Gastroesophageal sphincter (tissue), 3 donors: ENCODE measurements around the gene SH3RF3.

Experiments
- POLR2A ChIP-seq, 2 donors: fragments of 450-650 bp; IDR thresholded peaks; one replicate each; pipeline ENCODE4 v1.6.1; 2017; ENCODE audit warnings: antibody characterized with exemption in 2 of 2, mild to moderate bottlenecking in 2 of 2, moderate library complexity in 1 of 2
- TF ChIP-seq, protein P1 (sequence below), 4 experiments: fragments of 200-600 bp in 2 of 4; fragments of 450-650 bp in 2 of 4; sonication (generic) in 1 of 4; IDR thresholded peaks; one replicate each; pipeline ENCODE4 v1.5.1; 2017 to 2019; ENCODE audit warnings: antibody characterized with exemption in 4 of 4, mild to moderate bottlenecking in 2 of 4, moderate library complexity in 2 of 4

DNA sequence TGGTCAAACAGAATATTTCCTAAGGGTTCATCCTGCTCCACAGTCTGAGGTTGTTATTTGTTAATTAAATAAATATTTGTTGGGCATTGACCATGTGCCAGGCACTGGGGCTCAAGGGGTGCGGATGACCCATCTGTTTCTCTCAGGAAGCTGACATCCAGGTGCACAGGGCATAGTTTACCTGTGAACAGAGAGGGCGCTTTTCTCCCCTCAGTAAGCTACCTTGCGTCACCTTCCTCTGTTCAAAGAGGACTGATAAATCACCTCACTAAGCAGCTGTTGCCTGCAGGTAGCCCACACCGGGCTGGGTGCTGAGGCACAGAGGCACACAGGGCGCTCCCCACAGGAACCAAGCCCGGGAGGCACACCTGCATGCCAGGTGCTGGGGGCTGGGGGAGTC is 41.6 kb downstream of the SH3RF3 start:
- TF ChIP-seq, protein P1, sequence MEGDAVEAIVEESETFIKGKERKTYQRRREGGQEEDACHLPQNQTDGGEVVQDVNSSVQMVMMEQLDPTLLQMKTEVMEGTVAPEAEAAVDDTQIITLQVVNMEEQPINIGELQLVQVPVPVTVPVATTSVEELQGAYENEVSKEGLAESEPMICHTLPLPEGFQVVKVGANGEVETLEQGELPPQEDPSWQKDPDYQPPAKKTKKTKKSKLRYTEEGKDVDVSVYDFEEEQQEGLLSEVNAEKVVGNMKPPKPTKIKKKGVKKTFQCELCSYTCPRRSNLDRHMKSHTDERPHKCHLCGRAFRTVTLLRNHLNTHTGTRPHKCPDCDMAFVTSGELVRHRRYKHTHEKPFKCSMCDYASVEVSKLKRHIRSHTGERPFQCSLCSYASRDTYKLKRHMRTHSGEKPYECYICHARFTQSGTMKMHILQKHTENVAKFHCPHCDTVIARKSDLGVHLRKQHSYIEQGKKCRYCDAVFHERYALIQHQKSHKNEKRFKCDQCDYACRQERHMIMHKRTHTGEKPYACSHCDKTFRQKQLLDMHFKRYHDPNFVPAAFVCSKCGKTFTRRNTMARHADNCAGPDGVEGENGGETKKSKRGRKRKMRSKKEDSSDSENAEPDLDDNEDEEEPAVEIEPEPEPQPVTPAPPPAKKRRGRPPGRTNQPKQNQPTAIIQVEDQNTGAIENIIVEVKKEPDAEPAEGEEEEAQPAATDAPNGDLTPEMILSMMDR (IDR thresholded peaks at IDR 0.05) = no peak
- no peak for TF ChIP-seq POLR2A (IDR thresholded peaks at IDR 0.05)
